GM23338 (cell line): ENCODE results near the gene CASKIN2. TPM values are rescaled to one million over a fixed set of nuclear protein-coding genes. Genes with fewer than 3 reads are reported as not detected.

Source experiments
- ATAC-seq: fragments of 200-7000 bp; cut with Tn5 transposase; 3 replicates; pipeline ENCODE4 v1.9.1; 2020
- DNase-seq: peaks from one replicate; pipeline ENCODE4 v3.0.0-alpha.2; 2015; ENCODE audit warnings: low spot score
- H2AFZ ChIP-seq: fragments of 200-600 bp; sonication (generic); 2 replicates; pipeline ENCODE4 v1.8.0; 2016; ENCODE audit warnings: antibody characterized with exemption, mild to moderate bottlenecking, moderate library complexity
- H3F3A ChIP-seq: fragments of 200-600 bp; sonication (generic); replicated peaks from 2 replicates; pipeline ENCODE4 v1.8.0; 2017; ENCODE audit warnings: antibody characterized with exemption, mixed run types, low read depth
- H3K27ac ChIP-seq: fragments of 200-600 bp; sonication (generic); 2 replicates; pipeline ENCODE4 v1.6.1; 2016; ENCODE audit warnings: low read depth
- H3K27me3 ChIP-seq: fragments of 200-600 bp; sonication (generic); 2 replicates; pipeline ENCODE4 v1.8.0; 2016; ENCODE audit warnings: mild to moderate bottlenecking, mixed run types, moderate library complexity; ENCODE audit not compliant: insufficient read depth
- H3K36me3 ChIP-seq: fragments of 200-600 bp; sonication (generic); 2 replicates; pipeline ENCODE4 v1.8.0; 2016; ENCODE audit warnings: mild to moderate bottlenecking; ENCODE audit not compliant: insufficient read depth
- H3K4me1 ChIP-seq: fragments of 200-600 bp; sonication (generic); 2 replicates; pipeline ENCODE4 v1.8.0; 2016; ENCODE audit warnings: mild to moderate bottlenecking, moderate library complexity; ENCODE audit not compliant: insufficient read depth
- H3K4me2 ChIP-seq: fragments of 200-600 bp; sonication (generic); 2 replicates; pipeline ENCODE4 v1.7.1; 2017; ENCODE audit warnings: mixed run types
- H3K4me3 ChIP-seq: fragments of 200-600 bp; sonication (generic); 2 replicates; pipeline ENCODE4 v1.6.1; 2016; ENCODE audit warnings: mixed run types
- H3K79me2 ChIP-seq: fragments of 200-600 bp; sonication (generic); replicated peaks from 2 replicates; pipeline ENCODE4 v1.8.0; 2017; ENCODE audit warnings: mild to moderate bottlenecking; ENCODE audit not compliant: insufficient read depth
- H3K9me2 ChIP-seq: fragments of 200-600 bp; sonication (generic); 2 replicates; pipeline ENCODE4 v1.8.0; 2017; ENCODE audit not compliant: insufficient read depth
- H4K20me1 ChIP-seq: fragments of 200-600 bp; sonication (generic); replicated peaks from 2 replicates; pipeline ENCODE4 v1.8.0; 2017; ENCODE audit warnings: mild to moderate bottlenecking; ENCODE audit not compliant: insufficient read depth
- H3K27ac Mint-ChIP-seq: 2 replicates; pipeline ENCODE4 v1.8.0; 2020; ENCODE audit warnings: inconsistent platforms, mild to moderate bottlenecking, moderate library complexity, mixed read lengths
- H3K27me3 Mint-ChIP-seq: 3 replicates; pipeline ENCODE4 v1.8.0; 2022; ENCODE audit warnings: low read depth, mild to moderate bottlenecking, moderate library complexity, mixed read lengths, inconsistent platforms; ENCODE audit not compliant: insufficient read depth, poor library complexity
- H3K36me3 Mint-ChIP-seq: 3 replicates; pipeline ENCODE4 v1.8.0; 2021; ENCODE audit warnings: low read depth, mild to moderate bottlenecking, inconsistent platforms, moderate library complexity, mixed read lengths
- H3K4me1 Mint-ChIP-seq: 3 replicates; pipeline ENCODE4 v1.8.0; 2020; ENCODE audit warnings: mild to moderate bottlenecking, inconsistent platforms, mixed read lengths
- H3K4me3 Mint-ChIP-seq: 3 replicates; pipeline ENCODE4 v1.8.0; 2021; ENCODE audit warnings: moderate library complexity, mild to moderate bottlenecking, inconsistent platforms, mixed read lengths
- H3K9me3 Mint-ChIP-seq: 3 replicates; pipeline ENCODE4 v1.8.0; 2020; ENCODE audit warnings: moderate library complexity, mild to moderate bottlenecking, inconsistent platforms, mixed read lengths
- CREB1 ChIP-seq: fragments of 250-450 bp; sonication (Bioruptor Pico); IDR thresholded peaks from 2 replicates; pipeline ENCODE4 v1.5.0; 2020; ENCODE audit warnings: low read depth, mild to moderate bottlenecking, moderate library complexity
- CTCF ChIP-seq, 2 experiments: fragments of 200-600 bp in 1 of 2; sonication (generic) in 1 of 2; conservative IDR thresholded peaks; 2 replicates each; pipeline versions ENCODE4 v1.5.1 to v1.6.1; 2016 to 2017; ENCODE audit warnings: antibody characterized with exemption in 2 of 2, low read depth in 2 of 2, mild to moderate bottlenecking in 2 of 2, moderate library complexity in 1 of 2
- EZH2 ChIP-seq: fragments of 200-600 bp; sonication (generic); IDR thresholded peaks from one replicate; pipeline ENCODE4 v1.8.0; 2017; ENCODE audit warnings: antibody characterized with exemption, mild to moderate bottlenecking, low read depth; ENCODE audit not compliant: unreplicated experiment
- EZH2phosphoT487 ChIP-seq: fragments of 200-600 bp; sonication (generic); IDR thresholded peaks from one replicate; pipeline ENCODE4 v1.8.1; 2018; ENCODE audit warnings: antibody characterized with exemption; ENCODE audit not compliant: unreplicated experiment
- JUNB ChIP-seq: IDR thresholded peaks from one replicate; pipeline ENCODE4 v1.6.1; 2016; ENCODE audit warnings: antibody characterized with exemption; ENCODE audit not compliant: unreplicated experiment
- NANOG ChIP-seq: IDR thresholded peaks from 2 replicates; pipeline ENCODE4 v1.6.1; 2016; ENCODE audit warnings: antibody characterized with exemption, borderline replicate concordance
- POLR2AphosphoS5 ChIP-seq: IDR thresholded peaks from 2 replicates; pipeline ENCODE4 v1.6.1; 2016; ENCODE audit warnings: antibody characterized with exemption, low read depth
- REST ChIP-seq: IDR thresholded peaks from one replicate; pipeline ENCODE4 v1.6.1; 2018; ENCODE audit warnings: antibody characterized with exemption; ENCODE audit not compliant: unreplicated experiment
- STAT1 ChIP-seq: IDR thresholded peaks from one replicate; pipeline ENCODE4 v1.6.1; 2016; ENCODE audit warnings: antibody characterized with exemption; ENCODE audit not compliant: unreplicated experiment
- ZNF114 ChIP-seq: fragments of 250-450 bp; sonication (Bioruptor Pico); IDR thresholded peaks from 2 replicates; pipeline ENCODE4 v1.5.0; 2020; ENCODE audit warnings: mild to moderate bottlenecking, moderate library complexity
- ZNF331 ChIP-seq: fragments of 250-450 bp; sonication (Bioruptor Pico); IDR thresholded peaks from 2 replicates; pipeline ENCODE4 v1.5.0; 2020; ENCODE audit warnings: low read depth, mild to moderate bottlenecking, moderate library complexity
- polyA plus RNA-seq: library from polyadenylated mRNA; unstranded; fragments of >200 nt; fragmentation: Nextera tagmentation; extraction: Ambion mirVana; gene quantifications from 2 replicates; pipeline ENCODE4 v1.2.1, GENCODE V29; 2016
- total RNA-seq: library from RNA; depleted of rRNA; stranded (reverse); fragments of >200 nt; shearing (Covaris generic); gene quantifications from 2 replicates; pipeline ENCODE4 v1.2.3, GENCODE V29; 2014
- TF ChIP-seq, protein P1 (sequence below): IDR thresholded peaks from 2 replicates; pipeline ENCODE4 v1.6.1; 2016; ENCODE audit warnings: antibody characterized with exemption
- TF ChIP-seq, protein P2 (sequence below): fragments of 250-450 bp; sonication (Bioruptor Pico); IDR thresholded peaks from 2 replicates; pipeline ENCODE4 v1.5.0; 2020; ENCODE audit warnings: mild to moderate bottlenecking, moderate library complexity

Gene CASKIN2
- total and polyA plus RNA-seq, 2 experiments from 2014 or later = 4.9 to 21.5 TPM

GRCh38 chr17:75521951-75522727, 6.8 kb upstream of the CASKIN2 start:
- Mint-ChIP-seq H3K4me3 (no peak overlapping the region), H3K9me3 (no peaks in the 10 kb centered on the region; the same call in 2 of the 3 replicates), H3K27ac (no peak overlapping the region), H3K36me3 (peaks cover 45% of the 10 kb centered on the region), H3K27me3 (peaks cover 24% of the 10 kb centered on the region), H3K4me1 (peaks cover 29% of the 10 kb centered on the region)
- ATAC-seq = no peak
- DNase-seq = no peak
- H3K4me2 ChIP-seq = no peak overlapping the region
- H3K79me2 ChIP-seq = peaks cover 16% of the 10 kb centered on the region
- H3K27me3 ChIP-seq = peaks cover 6% of the 10 kb centered on the region; the same call in 1 of the 2 replicates
- H3K9me2 ChIP-seq = no peaks in the 10 kb centered on the region
- H3F3A ChIP-seq = peaks cover 15% of the 10 kb centered on the region
- H3K4me3 ChIP-seq = no peak overlapping the region
- peaks cover 21% of the 10 kb centered on the region; the same call in 1 of the 2 replicates for H3K4me1 ChIP-seq
- no peak overlapping the region for H2AFZ ChIP-seq
- peaks cover 18% of the 10 kb centered on the region for H3K36me3 ChIP-seq
- H4K20me1 ChIP-seq = peaks cover 16% of the 10 kb centered on the region
- no peak for TF ChIP-seq POLR2AphosphoS5
- TF ChIP-seq STAT1 = no peak
- TF ChIP-seq REST = no peak
- no peak for TF ChIP-seq CREB1 (CRISPR knock-in tag)
- TF ChIP-seq, protein P1, sequence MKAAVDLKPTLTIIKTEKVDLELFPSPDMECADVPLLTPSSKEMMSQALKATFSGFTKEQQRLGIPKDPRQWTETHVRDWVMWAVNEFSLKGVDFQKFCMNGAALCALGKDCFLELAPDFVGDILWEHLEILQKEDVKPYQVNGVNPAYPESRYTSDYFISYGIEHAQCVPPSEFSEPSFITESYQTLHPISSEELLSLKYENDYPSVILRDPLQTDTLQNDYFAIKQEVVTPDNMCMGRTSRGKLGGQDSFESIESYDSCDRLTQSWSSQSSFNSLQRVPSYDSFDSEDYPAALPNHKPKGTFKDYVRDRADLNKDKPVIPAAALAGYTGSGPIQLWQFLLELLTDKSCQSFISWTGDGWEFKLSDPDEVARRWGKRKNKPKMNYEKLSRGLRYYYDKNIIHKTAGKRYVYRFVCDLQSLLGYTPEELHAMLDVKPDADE = no peak
- TF ChIP-seq, protein P2, sequence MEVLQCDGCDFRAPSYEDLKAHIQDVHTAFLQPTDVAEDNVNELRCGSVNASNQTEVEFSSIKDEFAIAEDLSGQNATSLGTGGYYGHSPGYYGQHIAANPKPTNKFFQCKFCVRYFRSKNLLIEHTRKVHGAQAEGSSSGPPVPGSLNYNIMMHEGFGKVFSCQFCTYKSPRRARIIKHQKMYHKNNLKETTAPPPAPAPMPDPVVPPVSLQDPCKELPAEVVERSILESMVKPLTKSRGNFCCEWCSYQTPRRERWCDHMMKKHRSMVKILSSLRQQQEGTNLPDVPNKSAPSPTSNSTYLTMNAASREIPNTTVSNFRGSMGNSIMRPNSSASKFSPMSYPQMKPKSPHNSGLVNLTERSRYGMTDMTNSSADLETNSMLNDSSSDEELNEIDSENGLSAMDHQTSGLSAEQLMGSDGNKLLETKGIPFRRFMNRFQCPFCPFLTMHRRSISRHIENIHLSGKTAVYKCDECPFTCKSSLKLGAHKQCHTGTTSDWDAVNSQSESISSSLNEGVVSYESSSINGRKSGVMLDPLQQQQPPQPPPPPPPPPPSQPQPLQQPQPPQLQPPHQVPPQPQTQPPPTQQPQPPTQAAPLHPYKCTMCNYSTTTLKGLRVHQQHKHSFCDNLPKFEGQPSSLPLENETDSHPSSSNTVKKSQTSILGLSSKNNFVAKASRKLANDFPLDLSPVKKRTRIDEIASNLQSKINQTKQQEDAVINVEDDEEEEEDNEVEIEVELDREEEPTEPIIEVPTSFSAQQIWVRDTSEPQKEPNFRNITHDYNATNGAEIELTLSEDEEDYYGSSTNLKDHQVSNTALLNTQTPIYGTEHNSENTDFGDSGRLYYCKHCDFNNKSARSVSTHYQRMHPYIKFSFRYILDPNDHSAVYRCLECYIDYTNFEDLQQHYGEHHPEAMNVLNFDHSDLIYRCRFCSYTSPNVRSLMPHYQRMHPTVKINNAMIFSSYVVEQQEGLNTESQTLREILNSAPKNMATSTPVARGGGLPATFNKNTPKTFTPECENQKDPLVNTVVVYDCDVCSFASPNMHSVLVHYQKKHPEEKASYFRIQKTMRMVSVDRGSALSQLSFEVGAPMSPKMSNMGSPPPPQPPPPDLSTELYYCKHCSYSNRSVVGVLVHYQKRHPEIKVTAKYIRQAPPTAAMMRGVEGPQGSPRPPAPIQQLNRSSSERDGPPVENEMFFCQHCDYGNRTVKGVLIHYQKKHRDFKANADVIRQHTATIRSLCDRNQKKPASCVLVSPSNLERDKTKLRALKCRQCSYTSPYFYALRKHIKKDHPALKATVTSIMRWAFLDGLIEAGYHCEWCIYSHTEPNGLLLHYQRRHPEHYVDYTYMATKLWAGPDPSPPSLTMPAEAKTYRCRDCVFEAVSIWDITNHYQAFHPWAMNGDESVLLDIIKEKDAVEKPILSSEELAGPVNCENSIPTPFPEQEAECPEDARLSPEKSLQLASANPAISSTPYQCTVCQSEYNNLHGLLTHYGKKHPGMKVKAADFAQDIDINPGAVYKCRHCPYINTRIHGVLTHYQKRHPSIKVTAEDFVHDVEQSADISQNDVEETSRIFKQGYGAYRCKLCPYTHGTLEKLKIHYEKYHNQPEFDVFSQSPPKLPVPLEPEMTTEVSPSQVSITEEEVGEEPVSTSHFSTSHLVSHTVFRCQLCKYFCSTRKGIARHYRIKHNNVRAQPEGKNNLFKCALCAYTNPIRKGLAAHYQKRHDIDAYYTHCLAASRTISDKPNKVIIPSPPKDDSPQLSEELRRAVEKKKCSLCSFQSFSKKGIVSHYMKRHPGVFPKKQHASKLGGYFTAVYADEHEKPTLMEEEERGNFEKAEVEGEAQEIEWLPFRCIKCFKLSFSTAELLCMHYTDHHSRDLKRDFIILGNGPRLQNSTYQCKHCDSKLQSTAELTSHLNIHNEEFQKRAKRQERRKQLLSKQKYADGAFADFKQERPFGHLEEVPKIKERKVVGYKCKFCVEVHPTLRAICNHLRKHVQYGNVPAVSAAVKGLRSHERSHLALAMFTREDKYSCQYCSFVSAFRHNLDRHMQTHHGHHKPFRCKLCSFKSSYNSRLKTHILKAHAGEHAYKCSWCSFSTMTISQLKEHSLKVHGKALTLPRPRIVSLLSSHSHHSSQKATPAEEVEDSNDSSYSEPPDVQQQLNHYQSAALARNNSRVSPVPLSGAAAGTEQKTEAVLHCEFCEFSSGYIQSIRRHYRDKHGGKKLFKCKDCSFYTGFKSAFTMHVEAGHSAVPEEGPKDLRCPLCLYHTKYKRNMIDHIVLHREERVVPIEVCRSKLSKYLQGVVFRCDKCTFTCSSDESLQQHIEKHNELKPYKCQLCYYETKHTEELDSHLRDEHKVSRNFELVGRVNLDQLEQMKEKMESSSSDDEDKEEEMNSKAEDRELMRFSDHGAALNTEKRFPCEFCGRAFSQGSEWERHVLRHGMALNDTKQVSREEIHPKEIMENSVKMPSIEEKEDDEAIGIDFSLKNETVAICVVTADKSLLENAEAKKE (CRISPR knock-in tag) = no peak
- TF ChIP-seq EZH2phosphoT487 = no peak
- TF ChIP-seq CTCF (conservative IDR thresholded peaks at IDR 0.05; ENCODE audit: low read depth in 2 of 2) = no peak
- TF ChIP-seq JUNB = no peak
- no peak for TF ChIP-seq ZNF114 (CRISPR knock-in tag)
- TF ChIP-seq ZNF331 = no peak
- no peak for TF ChIP-seq NANOG
- no peak for TF ChIP-seq EZH2
- no peak overlapping the region for H3K27ac ChIP-seq
